ENCODE data around the gene ATR.
"Not testable (repeated sequence)": the region's sequence is repeated elsewhere in the genome, so short reads cannot be mapped to it uniquely, and the experiment has no call there.

ATR gene

GRCh38 chr3:142445816-142446254 lies 132.7 kb downstream of the ATR start:
- peak overlapping the region; percentile 79 for H3K4me2 ChIP-seq (ENCODE audit: low read length)
- H3K9ac ChIP-seq (ENCODE audit: low read depth, low read length): peak overlapping the region; percentile 100

GRCh38 chr3:142444343-142444742 lies 134.2 kb downstream of the ATR start:
- H3K4me3 ChIP-seq (ENCODE audit: low read length): no peak overlapping the region

More at GRCh38 chr3:142445816-142446254, 132.7 kb downstream of the ATR start:
- peaks cover 2% of the 10 kb centered on the region for H3K36me3 ChIP-seq (ENCODE audit: insufficient read depth, low read length)
- H3K9me3 ChIP-seq (replicated peaks; ENCODE audit: low read length): no peaks in the 10 kb centered on the region
- H3K27me3 ChIP-seq (ENCODE audit: control insufficient read depth, insufficient read depth, low read length): no peaks in the 10 kb centered on the region
- peaks cover 18% of the 10 kb centered on the region for H3K4me1 ChIP-seq (ENCODE audit: control insufficient read depth, insufficient read depth, low read length)
- H3K4me3 ChIP-seq (ENCODE audit: low read length): peak overlapping the region; percentile 99

GRCh38 chr3:142443060-142443459 lies 135.5 kb downstream of the ATR start:
- H3K9ac ChIP-seq (ENCODE audit: low read depth, low read length); H3K27me3 ChIP-seq (ENCODE audit: control insufficient read depth, insufficient read depth, low read length); H3K4me2 ChIP-seq (ENCODE audit: low read length); H3K4me3 ChIP-seq (ENCODE audit: low read length); H3K36me3 ChIP-seq (ENCODE audit: insufficient read depth, low read length); H3K9me3 ChIP-seq (replicated peaks; ENCODE audit: low read length): not testable (repeated sequence)
- peaks cover 13% of the 10 kb centered on the region for H3K4me1 ChIP-seq (ENCODE audit: control insufficient read depth, insufficient read depth, low read length)

More at GRCh38 chr3:142444343-142444742, 134.2 kb downstream of the ATR start:
- Histone ChIP-seq H3K4me2 (ENCODE audit: low read length) (no peak overlapping the region), H3K36me3 (ENCODE audit: insufficient read depth, low read length) (peaks cover 2% of the 10 kb centered on the region), H3K9me3 (replicated peaks; ENCODE audit: low read length) (no peaks in the 10 kb centered on the region), H3K4me1 (ENCODE audit: control insufficient read depth, insufficient read depth, low read length) (peaks cover 18% of the 10 kb centered on the region), H3K9ac (ENCODE audit: low read depth, low read length) (no peak overlapping the region), H3K27me3 (ENCODE audit: control insufficient read depth, insufficient read depth, low read length) (no peaks in the 10 kb centered on the region)

GRCh38 chr3:142439499-142440220 lies 138.9 kb downstream of the ATR start:
- H3K9ac ChIP-seq (ENCODE audit: low read depth, low read length); H3K27me3 ChIP-seq (ENCODE audit: control insufficient read depth, insufficient read depth, low read length); H3K4me3 ChIP-seq (ENCODE audit: low read length); H3K36me3 ChIP-seq (ENCODE audit: insufficient read depth, low read length); H3K9me3 ChIP-seq (replicated peaks; ENCODE audit: low read length); H3K4me2 ChIP-seq (ENCODE audit: low read length); H3K4me1 ChIP-seq (ENCODE audit: control insufficient read depth, insufficient read depth, low read length): not testable (repeated sequence)

GRCh38 chr3:142438096-142438495 lies 140.4 kb downstream of the ATR start:
- not testable (repeated sequence) for H3K4me1 ChIP-seq (ENCODE audit: control insufficient read depth, insufficient read depth, low read length); H3K9me3 ChIP-seq (replicated peaks; ENCODE audit: low read length); H3K4me2 ChIP-seq (ENCODE audit: low read length); H3K9ac ChIP-seq (ENCODE audit: low read depth, low read length); H3K4me3 ChIP-seq (ENCODE audit: low read length); H3K27me3 ChIP-seq (ENCODE audit: control insufficient read depth, insufficient read depth, low read length); H3K36me3 ChIP-seq (ENCODE audit: insufficient read depth, low read length)

- no peaks in the 10 kb centered on the region for H3K9me3 ChIP-seq (replicated peaks; ENCODE audit: low read length)
- no peak overlapping the region for H3K4me3 ChIP-seq (ENCODE audit: low read length)
- no peaks in the 10 kb centered on the region for H3K4me1 ChIP-seq (ENCODE audit: control insufficient read depth, insufficient read depth, low read length)
- peaks cover 12% of the 10 kb centered on the region for H3K36me3 ChIP-seq (ENCODE audit: insufficient read depth, low read length)
- H3K9ac ChIP-seq (ENCODE audit: low read depth, low read length): no peak overlapping the region
- no peak overlapping the region for H3K4me2 ChIP-seq (ENCODE audit: low read length)
- no peaks in the 10 kb centered on the region for H3K27me3 ChIP-seq (ENCODE audit: control insufficient read depth, insufficient read depth, low read length)
Measured at GRCh38 chr3:142436951-142437585, 141.5 kb downstream of the ATR start.

- H3K4me2 ChIP-seq (ENCODE audit: low read length): no peak overlapping the region
- no peaks in the 10 kb centered on the region for H3K4me1 ChIP-seq (ENCODE audit: control insufficient read depth, insufficient read depth, low read length)
- H3K9me3 ChIP-seq (replicated peaks; ENCODE audit: low read length): no peaks in the 10 kb centered on the region
- no peaks in the 10 kb centered on the region for H3K27me3 ChIP-seq (ENCODE audit: control insufficient read depth, insufficient read depth, low read length)
- H3K9ac ChIP-seq (ENCODE audit: low read depth, low read length): no peak overlapping the region
- H3K36me3 ChIP-seq (ENCODE audit: insufficient read depth, low read length): peaks cover 28% of the 10 kb centered on the region
- no peak overlapping the region for H3K4me3 ChIP-seq (ENCODE audit: low read length)
Measured at GRCh38 chr3:142434503-142434902, 144.0 kb downstream of the ATR start.

- Histone ChIP-seq H3K36me3 (ENCODE audit: insufficient read depth, low read length) (peaks cover 34% of the 10 kb centered on the region), H3K4me1 (ENCODE audit: control insufficient read depth, insufficient read depth, low read length) (no peaks in the 10 kb centered on the region), H3K4me3 (ENCODE audit: low read length) (no peak overlapping the region), H3K9ac (ENCODE audit: low read depth, low read length) (no peak overlapping the region), H3K9me3 (replicated peaks; ENCODE audit: low read length) (no peaks in the 10 kb centered on the region), H3K4me2 (ENCODE audit: low read length) (no peak overlapping the region), H3K27me3 (ENCODE audit: control insufficient read depth, insufficient read depth, low read length) (no peaks in the 10 kb centered on the region)
Measured at GRCh38 chr3:142433110-142433509, 145.4 kb downstream of the ATR start.

- Histone ChIP-seq H3K9me3 (replicated peaks; ENCODE audit: low read length) (no peaks in the 10 kb centered on the region), H3K9ac (ENCODE audit: low read depth, low read length) (no peak overlapping the region), H3K36me3 (ENCODE audit: insufficient read depth, low read length) (peaks cover 39% of the 10 kb centered on the region), H3K27me3 (ENCODE audit: control insufficient read depth, insufficient read depth, low read length) (no peaks in the 10 kb centered on the region), H3K4me1 (ENCODE audit: control insufficient read depth, insufficient read depth, low read length) (no peaks in the 10 kb centered on the region), H3K4me2 (ENCODE audit: low read length) (no peak overlapping the region), H3K4me3 (ENCODE audit: low read length) (no peak overlapping the region)
Measured at GRCh38 chr3:142429582-142429981, 149.0 kb downstream of the ATR start.

- H3K4me1 ChIP-seq (ENCODE audit: control insufficient read depth, insufficient read depth, low read length): no peaks in the 10 kb centered on the region
- H3K27me3 ChIP-seq (ENCODE audit: control insufficient read depth, insufficient read depth, low read length): no peaks in the 10 kb centered on the region
- H3K36me3 ChIP-seq (ENCODE audit: insufficient read depth, low read length): peaks cover 37% of the 10 kb centered on the region
- H3K4me2 ChIP-seq (ENCODE audit: low read length): no peak overlapping the region
- H3K4me3 ChIP-seq (ENCODE audit: low read length): no peak overlapping the region
- no peaks in the 10 kb centered on the region for H3K9me3 ChIP-seq (replicated peaks; ENCODE audit: low read length)
- no peak overlapping the region for H3K9ac ChIP-seq (ENCODE audit: low read depth, low read length)
Measured at GRCh38 chr3:142424754-142425153, 153.8 kb downstream of the ATR start.

GRCh38 chr3:142418926-142419592 lies 159.5 kb downstream of the ATR start:
- no peaks in the 10 kb centered on the region for H3K4me1 ChIP-seq (ENCODE audit: control insufficient read depth, insufficient read depth, low read length)
- H3K9me3 ChIP-seq (replicated peaks; ENCODE audit: low read length): no peaks in the 10 kb centered on the region
- no peak overlapping the region for H3K4me3 ChIP-seq (ENCODE audit: low read length)
- H3K4me2 ChIP-seq (ENCODE audit: low read length): no peak overlapping the region
- no peak overlapping the region for H3K9ac ChIP-seq (ENCODE audit: low read depth, low read length)
- H3K36me3 ChIP-seq (ENCODE audit: insufficient read depth, low read length): peaks cover 45% of the 10 kb centered on the region
- no peaks in the 10 kb centered on the region for H3K27me3 ChIP-seq (ENCODE audit: control insufficient read depth, insufficient read depth, low read length)
